Endometrium (tissue), 2 donors: ENCODE results near the gene IL17B.

ENCODE experiments used
- FAIRE-seq: peaks from 2 replicates; lab custom pipeline; 2012; peaks lifted over from hg19 to GRCh38; lab: Jason Lieb, UNC
- donor health status: control.
- donor health status: control.

The IL17B gene

GRCh38 chr5:149414405-149415065, 35.4 kb upstream of the IL17B start:
- FAIRE-seq = no peak

DNA sequence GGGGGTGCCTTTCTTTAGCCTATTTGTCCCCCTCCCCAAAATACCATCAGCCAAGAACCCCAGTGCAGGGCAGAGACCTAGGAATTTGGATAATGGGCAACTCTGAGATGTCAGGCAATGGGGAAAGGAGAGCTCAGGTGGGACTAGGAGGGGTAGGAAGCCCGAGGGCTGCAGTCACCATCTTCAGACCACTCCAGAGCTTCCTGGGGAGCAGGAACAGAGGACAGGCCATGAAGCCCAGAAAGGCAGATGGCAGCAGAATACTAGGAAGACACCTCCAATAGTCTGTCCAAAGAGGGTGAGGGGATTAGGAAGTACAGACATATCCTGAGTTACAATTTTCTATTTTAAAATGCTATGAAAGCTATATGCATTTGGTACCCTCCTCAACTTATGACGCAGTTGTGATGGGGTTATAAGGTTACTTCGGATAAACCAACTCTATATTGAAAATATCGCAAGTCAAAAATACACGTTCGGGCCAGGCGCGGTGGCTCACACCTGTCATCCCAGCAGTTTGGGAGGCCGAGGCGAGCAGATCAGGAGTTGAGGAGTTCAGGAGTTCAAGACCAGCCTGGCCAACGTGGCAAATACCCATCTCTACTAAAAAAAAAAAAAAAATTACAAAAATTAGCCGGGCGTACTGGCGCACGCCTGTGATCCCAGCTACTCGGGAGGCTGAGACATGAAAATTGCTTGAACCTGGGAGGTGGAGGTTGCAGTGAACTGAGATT, 34.6 kb upstream of the IL17B start:
- no peak for FAIRE-seq

DNA sequence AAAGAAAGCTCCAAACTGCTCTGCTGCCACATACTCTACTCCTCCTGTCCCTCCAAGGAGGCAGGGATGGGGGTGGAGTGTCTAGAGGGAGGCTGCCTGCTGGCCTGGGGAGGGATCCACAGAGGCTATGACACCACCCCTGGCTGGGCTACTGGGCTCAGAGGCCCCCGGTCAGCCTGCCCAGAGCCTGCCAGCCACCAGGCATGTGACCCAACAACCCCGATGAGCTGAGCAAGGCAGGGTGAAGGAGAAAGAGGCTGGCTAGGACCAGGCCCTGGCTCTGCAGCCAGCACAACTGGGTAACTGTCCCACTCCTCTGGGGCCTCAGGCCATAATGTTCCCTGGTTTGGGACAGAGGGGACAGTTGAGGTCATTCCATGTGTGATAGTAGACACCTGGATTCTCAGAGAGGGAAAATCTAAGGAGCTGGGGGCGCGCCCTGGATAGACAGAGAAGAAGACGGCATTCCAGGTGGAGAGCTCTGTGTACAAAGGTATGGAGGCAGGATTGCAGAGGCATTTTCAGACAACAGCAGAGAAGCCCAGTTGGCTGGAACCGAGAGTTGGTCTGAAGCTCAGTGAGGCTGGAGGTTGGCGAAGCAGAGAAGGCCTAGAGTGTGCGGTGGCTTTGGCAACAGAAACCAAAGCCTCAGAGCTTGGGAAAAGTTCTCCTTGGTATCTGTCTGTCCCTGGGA, 33.8 kb upstream of the IL17B start:
- no peak for FAIRE-seq

DNA sequence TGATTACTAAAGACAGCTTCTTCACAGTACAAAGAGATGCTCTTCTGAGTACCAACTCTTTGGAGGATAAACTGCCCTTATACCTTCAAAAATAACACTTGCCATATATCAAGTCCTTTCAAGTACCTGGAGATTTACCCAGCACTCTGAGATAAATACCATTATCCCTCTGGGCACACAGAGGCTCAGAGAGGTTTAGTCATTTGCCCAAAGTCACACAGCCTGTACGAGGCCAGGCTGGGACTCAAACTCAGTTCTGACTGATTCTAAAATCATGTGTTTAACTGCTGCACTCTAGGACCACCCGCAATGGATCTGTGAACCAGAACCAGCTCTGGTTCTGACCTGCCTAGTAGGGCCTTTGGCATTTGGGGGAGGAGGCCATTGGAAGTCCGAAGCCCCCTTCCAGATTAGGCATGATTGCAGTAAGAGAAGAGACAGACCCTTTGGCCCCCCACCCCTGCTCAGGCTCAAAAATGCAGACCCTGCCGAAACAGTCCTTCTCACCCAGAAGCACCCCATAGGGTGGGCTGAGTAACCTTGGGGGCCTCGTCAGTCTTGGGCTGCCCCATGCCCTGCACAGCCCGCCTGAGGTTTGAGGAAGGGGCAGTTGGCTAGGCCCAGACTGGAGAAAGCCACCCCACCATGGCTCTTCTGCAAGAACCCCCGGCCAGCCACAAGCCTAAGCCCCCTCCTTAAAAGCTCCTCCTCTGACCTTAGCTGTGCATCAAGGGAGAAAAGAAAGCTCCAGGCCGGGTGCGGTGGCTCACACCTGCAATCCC, 32.8 kb upstream of the IL17B start:
- no peak for FAIRE-seq

DNA sequence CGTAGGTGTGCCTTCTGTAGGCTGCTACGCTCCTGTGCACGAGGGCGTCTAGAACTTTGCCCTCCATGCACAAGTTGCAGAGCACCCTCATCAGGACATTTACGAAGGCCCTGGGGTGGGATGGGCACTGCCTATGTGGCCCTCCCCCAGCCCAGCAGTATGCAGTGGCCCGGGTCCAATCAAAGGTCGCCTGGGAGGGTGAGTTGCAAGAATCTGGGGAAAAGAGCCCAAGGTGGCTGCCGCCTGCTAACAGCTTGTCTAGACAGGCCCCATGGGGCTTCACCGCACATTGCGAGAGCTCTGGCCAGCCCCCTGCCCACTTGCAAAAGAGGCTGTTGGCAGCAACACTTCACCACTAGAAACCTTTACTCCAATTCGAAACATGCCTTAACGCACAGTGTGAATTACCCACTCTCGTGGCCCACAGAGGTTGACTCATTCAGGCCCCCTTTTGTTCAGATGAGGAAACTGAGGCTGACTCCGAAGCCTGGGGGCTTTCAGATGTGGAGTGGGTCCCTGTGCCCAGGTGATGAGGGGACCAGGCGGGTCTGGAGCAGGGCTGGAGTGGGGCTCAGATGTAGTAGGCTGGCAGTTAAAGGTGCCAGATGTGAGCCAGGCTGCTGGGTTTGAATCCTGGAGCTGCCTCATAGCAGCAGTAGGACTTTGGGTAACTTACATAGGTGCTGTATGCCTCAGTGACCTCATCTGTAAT, 31.8 kb upstream of the IL17B start:
- FAIRE-seq = no peak

DNA sequence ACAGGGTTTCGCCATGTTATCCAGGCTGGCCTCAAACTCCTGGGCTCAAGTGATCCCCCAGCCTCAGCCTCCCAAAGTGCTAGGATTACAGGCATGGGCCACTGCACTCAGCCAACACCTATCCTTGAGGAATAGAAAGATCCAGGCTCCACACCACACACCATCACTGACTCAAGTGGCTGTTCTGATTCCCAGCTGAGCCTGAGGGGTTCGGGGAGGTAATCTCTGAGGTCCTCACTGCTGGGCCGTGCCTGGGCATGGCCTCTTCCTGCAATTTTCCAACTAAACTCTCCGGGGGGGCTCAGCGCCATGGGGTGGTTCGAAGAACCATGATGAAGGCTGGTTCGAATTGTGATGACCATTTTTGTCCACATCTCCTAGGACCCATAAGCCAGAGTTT, 31.0 kb upstream of the IL17B start:
- FAIRE-seq = no peak

- no peak for FAIRE-seq
Observed at GRCh38 chr5:149409268-149409948, 30.3 kb upstream of the IL17B start.

DNA sequence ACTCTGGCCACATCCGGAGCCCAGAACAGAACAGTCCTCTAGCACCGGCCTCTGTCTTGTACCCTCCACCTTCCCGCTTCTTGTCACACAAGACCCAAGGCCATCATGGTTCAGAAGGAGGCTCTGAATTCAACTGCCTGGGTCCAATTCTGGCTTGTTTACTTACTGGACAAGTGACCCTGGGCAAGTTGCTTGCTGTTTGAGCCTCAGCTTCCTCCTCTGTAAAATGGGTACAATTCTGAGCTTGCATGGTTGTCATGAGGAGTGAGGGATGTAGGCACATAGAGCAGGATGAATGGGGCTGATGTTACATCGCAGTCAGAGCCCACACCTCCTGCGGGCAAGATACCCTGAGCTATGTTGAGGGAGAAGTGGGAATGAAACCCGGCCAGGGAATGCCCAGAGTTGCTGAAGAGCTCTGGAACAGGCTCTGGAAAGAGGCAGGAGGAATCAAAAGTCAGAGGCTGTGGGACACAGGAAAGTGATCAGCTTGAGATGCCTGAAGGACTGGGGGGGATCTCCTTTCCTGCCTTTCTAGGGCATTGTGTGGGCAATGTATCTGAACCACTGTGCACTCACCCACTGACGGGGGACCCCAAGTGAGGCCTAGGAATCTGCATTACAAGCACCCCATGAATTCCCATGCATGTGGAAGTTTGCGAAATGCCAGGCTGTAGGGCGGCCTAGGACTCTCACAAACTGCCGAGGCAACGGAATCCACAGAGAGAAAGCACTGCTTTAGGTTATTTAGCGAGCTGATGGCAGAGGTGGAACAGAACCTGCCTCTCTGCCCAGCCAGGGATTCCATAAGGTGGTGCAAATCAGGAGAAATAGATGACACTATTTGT, 29.4 kb upstream of the IL17B start:
- no peak for FAIRE-seq

DNA sequence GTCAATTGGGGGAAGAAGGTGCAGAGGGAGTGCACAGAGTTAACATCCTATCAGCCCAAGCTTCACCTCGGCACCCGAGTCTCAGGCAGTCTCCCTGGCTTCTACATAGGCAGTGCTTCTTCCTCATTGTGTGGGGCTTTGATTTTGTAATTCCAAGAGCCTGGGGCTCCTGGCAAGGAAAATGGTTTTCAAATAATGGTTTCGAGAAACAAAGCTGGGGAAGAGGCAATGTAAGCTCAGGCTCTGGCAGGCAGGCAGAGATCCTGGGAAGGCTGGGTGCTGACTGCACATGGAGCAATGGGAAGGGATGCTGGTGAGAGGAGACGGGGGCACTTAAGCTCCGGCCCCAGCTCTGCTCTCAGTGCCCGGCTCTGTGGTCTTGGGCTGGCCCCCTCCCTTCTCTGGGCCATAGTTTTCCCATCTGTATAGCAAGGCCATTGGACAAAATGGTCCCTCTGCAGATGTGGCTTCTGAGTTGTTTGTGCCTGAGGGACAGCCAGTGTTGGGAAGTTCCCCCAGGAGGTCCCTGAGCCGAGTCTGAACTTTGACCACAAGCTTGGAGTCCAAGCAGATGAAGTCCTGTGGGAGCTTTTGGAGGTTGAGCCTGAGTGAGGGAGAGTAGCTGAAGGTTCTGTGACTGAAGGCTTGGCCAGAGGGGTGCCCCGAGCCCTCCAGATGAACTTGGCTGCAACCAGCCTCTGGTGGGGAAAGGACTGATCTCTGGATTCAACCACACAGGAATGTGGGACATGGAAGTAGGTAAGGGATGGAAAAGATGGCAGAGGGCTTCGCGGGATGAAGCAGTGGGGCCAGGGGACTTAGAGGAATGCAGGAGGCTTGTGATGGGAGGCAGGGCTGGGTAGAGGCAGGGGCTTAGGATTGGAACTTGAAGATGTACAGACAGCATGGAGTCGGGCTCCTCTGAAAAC, 28.5 kb upstream of the IL17B start:
- FAIRE-seq = no peak

DNA sequence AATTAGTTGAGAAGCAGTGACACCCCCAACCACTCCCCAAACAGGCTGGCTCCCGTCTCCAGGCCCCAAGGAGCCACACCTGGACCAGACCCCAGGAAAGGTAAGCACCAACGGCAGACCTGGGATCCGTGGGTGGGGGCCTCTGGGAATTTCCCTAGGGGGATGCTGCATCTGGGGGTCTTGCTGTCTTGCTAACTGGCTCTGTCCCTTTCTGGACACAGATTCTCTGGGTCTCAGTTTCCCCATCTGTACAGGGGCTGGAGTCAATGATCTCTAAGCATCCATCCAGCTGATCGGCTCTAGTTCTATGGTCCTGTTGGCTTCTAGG, 27.9 kb upstream of the IL17B start:
- FAIRE-seq = no peak

- peak; percentile 94 for FAIRE-seq
Observed at GRCh38 chr5:149406203-149406978, 27.3 kb upstream of the IL17B start.

DNA sequence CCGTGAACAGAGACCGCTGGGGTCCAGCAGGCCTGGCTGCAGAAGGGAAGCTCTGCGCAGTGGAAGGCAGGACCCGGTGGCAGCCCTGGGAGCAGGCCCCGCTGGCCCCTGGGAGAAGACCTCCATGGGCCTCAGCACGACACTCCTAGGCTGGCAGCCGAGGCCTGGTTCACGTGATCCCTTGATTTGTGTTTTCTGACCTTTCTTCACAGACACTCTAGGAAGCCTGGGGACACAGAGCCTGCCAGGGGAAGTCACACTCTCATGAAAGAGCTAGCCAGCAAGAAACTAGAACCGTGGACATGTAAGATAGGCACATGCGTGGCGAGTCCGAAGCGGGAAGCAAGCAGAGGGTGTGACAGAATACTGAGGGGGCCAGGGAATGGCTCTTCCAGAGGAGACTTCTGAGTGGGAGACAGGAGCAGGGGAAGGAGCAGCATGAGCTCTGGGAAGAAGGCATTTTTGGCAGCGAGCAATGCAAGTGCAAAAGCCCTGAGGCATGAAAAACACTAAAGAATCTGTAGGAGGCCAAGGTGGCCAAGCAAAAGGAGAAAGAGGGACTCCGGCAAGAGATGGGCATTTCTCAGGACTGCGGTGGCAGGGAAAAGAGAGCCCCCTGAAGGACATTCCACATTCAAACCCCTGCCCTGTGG, 26.6 kb upstream of the IL17B start:
- no peak for FAIRE-seq

GRCh38 chr5:149404746-149405549, 25.9 kb upstream of the IL17B start:
- FAIRE-seq = no peak

DNA sequence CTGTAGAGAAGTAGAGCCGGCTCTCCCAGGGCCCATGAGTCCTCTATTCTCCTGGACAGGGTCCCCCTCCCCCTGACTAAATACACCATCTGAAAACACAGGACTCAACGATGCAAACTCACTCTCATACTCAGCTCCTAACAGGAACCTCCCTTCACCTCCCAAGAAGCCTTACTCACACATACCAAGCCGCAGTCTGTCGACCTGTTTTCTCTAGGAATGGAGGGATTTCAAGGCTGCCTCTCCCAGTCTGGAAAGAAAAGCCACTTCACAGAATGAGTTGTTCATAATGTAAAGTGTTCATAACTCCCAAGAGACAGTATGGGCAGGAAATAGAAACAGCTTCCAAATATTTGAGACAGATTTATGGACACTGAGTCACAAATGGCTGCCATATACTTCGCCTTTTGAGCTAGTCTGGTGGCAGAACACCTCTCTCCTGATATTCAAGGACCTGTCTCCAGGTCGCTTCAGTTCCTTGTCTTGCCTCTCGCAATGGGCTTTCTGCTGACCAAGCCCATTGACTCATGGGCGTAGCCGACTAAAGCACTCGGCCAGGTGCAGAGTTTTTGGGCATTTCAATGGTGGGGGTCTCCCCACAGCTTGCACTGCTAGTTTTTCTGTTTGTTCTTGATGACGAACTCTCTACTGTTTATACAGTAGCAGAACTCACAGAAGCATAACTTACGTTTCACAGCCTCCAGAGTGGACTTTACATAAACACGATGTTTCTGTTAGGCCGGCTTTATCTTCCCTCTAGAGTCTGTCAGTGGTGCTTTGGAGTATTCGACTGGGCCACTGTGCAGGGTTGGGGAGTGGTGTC, 25.0 kb upstream of the IL17B start:
- FAIRE-seq = no peak

GRCh38 chr5:149402291-149402690, 23.2 kb upstream of the IL17B start:
- FAIRE-seq = no peak

DNA sequence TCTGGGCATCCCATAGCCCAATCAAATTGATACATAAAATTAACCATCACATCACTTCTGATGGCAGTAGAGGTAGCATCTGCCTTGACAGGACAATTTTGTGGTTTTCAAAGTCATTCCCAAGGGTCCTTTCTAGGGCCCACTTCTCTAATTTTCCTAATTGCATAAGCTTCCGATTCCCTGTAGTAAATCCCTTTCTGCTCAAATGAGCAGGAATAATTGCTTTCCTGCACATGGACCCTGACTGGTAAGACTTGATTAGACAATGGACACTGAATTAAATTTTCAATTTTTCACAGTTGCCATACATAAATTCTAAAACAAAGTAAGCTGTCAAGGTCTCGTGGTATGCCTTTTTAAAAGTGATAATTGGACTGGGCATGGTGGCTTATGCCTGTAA, 22.0 kb upstream of the IL17B start:
- FAIRE-seq = no peak
